Activated CD4-positive, alpha-beta T cell treated with anti-CD3 and anti-CD28 coated beads, Interleukin-2, Interleukin-4, amounts not matched to agents 100 ng/mL and 50 ng/mL, durations not matched to agents 16 hours and 8 hours (primary cell): ENCODE measurements around the gene AIG1.
A peak's percentile ranks its signal among the peaks of the same experiment; 100 is the strongest.
"Not testable (repeated sequence)": the region's sequence is repeated elsewhere in the genome, so short reads cannot be mapped to it uniquely, and the experiment has no call there.

Experiments used
- DNase-seq: peaks from one replicate; pipeline ENCODE4 v3.0.0-alpha.2; 2020; ENCODE audit warnings: low spot score

AIG1 gene

GRCh38 chr6:143058987-143059386 lies 1.7 kb upstream of the AIG1 start:
- no peak for DNase-seq

- DNase-seq: peak; percentile 49
These were observed 881 bp upstream of the AIG1 start for GRCh38 chr6:143059663-143060353.

GRCh38 chr6:143060354-143060805 lies 309 bp upstream of the AIG1 start:
- DNase-seq: peak; percentile 70

GRCh38 chr6:143061597-143062385 lies 1.1 kb downstream of the AIG1 start:
- DNase-seq: no peak

- DNase-seq: no peak
These were observed 1.9 kb downstream of the AIG1 start for GRCh38 chr6:143062551-143062950.

GRCh38 chr6:143063631-143064030 lies 2.9 kb downstream of the AIG1 start:
- DNase-seq: no peak

GRCh38 chr6:143064271-143064670 lies 3.6 kb downstream of the AIG1 start:
- no peak for DNase-seq

- no peak for DNase-seq
These were observed 4.4 kb downstream of the AIG1 start for GRCh38 chr6:143064951-143065683.

- no peak for DNase-seq
These were observed 7.3 kb downstream of the AIG1 start for GRCh38 chr6:143068001-143068400.

GRCh38 chr6:143074101-143074500 lies 13.4 kb downstream of the AIG1 start:
- no peak for DNase-seq

GRCh38 chr6:143074670-143075318 lies 14.1 kb downstream of the AIG1 start:
- DNase-seq: no peak

- no peak for DNase-seq
These were observed 18.0 kb downstream of the AIG1 start for GRCh38 chr6:143078468-143079324.

- no peak for DNase-seq
These were observed 18.6 kb downstream of the AIG1 start for GRCh38 chr6:143079325-143079640.

- DNase-seq: not testable (repeated sequence)
These were observed 21.6 kb downstream of the AIG1 start for GRCh38 chr6:143082274-143082673.

- not testable (repeated sequence) for DNase-seq
These were observed 23.3 kb downstream of the AIG1 start for GRCh38 chr6:143084019-143084418.

GRCh38 chr6:143087335-143087734 lies 26.6 kb downstream of the AIG1 start:
- DNase-seq: not testable (repeated sequence)

GRCh38 chr6:143087856-143088255 lies 27.2 kb downstream of the AIG1 start:
- no peak for DNase-seq

- DNase-seq: no peak
These were observed 29.8 kb downstream of the AIG1 start for GRCh38 chr6:143090314-143091044.

- no peak for DNase-seq
These were observed 32.1 kb downstream of the AIG1 start for GRCh38 chr6:143092768-143093167.

GRCh38 chr6:143093290-143093689 lies 32.6 kb downstream of the AIG1 start:
- no peak for DNase-seq

GRCh38 chr6:143096403-143096802 lies 35.7 kb downstream of the AIG1 start:
- no peak for DNase-seq
